ENCODE data around the gene NTN1. TPM values are rescaled to one million over a fixed set of nuclear protein-coding genes. Genes with fewer than 3 reads are reported as not detected.

The NTN1 gene
- total RNA-seq, 4 donors from 2014 or later = 3.6 to 20.6 (median 7.2) TPM

DNA sequence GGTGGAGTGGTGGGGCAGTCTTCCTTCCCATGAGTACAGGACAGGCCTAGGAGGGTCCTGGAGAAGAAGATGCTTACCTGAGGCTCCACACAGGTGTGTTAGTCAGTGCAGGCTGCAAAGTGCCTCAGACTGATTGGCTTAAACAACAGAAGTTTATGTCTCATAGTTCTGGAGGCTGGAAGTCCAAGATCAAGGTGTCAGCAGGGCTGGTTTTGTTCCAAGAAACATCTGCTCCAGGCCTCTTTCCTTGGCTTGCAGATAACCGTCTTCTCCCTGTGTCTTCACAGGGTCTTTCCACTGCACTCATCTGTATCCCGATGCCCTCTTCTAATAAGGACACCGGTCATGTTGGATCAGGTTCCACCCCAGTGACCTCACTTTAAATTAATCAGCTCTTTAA is 153.0 kb downstream of the NTN1 start:
- peaks cover 0 to 7% (median 0%) of the 10 kb centered on the region in 4 donors for H3K4me1 ChIP-seq
- H3K27me3 ChIP-seq = no peaks in the 10 kb centered on the region
- in situ Hi-C loops (cut with MboI; ENCODE audit: low pct_ligation_motif_present in 1 of 4, low pct_unique_long_range_greater_than_20kb in 1 of 4, low sequenced_read_pairs in 3 of 4) = no loop called here
- no peak overlapping the region for H3K4me3 ChIP-seq
- DNase-seq = no peak
- no peaks in the 10 kb centered on the region for H3K36me3 ChIP-seq
- no peak overlapping the region for H3K27ac ChIP-seq
- TF ChIP-seq POLR2A (IDR thresholded peaks at IDR 0.05) = no peak
- TF ChIP-seq EP300 (IDR thresholded peaks at IDR 0.05; ENCODE audit: low read depth) = no peak
- TF ChIP-seq POLR2AphosphoS5 (IDR thresholded peaks at IDR 0.05) = no peak
- TF ChIP-seq, protein P1, sequence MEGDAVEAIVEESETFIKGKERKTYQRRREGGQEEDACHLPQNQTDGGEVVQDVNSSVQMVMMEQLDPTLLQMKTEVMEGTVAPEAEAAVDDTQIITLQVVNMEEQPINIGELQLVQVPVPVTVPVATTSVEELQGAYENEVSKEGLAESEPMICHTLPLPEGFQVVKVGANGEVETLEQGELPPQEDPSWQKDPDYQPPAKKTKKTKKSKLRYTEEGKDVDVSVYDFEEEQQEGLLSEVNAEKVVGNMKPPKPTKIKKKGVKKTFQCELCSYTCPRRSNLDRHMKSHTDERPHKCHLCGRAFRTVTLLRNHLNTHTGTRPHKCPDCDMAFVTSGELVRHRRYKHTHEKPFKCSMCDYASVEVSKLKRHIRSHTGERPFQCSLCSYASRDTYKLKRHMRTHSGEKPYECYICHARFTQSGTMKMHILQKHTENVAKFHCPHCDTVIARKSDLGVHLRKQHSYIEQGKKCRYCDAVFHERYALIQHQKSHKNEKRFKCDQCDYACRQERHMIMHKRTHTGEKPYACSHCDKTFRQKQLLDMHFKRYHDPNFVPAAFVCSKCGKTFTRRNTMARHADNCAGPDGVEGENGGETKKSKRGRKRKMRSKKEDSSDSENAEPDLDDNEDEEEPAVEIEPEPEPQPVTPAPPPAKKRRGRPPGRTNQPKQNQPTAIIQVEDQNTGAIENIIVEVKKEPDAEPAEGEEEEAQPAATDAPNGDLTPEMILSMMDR (IDR thresholded peaks at IDR 0.05) = no peak
- WGBS, 2 donors (ENCODE audit: low coverage in 1 of 2) = 95% methylated on average over 3 of the region's 3 CpGs; no CpG with 5 or more reads in 1 of the 2 donors
- intact Hi-C loops (cut with DNase I; ENCODE audit: low total_unique reads) = no loop called here
- no peaks in the 10 kb centered on the region for H3K9me3 ChIP-seq

DNA sequence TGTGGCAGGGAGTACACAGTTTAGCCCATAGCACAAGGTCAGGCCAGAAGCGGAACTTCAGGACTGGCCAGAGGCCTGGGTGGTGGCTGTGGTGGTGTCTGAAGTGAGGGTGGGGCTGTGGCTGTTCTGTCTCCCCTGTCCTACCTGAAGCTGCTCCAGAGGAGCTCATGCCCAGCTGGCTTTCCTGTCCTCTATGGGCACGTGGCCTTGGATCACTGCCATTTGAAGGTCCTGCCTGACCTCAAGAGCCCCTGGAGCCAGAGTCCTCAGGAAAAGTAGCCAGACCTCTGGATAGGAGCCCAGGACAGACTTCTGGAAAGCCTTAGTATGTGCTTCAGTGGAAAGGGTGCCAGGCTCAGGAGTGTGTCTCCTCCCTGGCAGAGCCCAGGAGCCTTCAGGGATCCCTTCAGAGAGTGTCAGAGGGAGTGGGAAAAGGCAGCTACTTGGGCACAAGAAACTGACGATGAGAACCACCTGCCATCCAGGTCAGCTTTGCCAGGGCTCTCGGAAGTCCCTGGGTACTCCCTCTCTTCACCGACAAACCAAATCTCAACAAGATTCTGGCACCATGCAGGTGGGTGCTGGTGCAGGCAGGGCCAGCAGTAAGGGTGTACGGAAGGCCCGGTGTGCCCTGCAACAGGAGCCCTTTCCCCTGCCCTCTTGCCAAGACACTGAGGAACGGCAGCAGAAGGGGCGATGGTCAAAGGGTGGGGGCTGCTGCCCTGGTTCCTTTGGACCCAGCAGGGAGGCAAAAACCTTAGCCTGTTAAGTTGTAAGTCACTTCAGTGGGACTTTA is 153.7 kb downstream of the NTN1 start:
- Histone ChIP-seq H3K27me3 (no peaks in the 10 kb centered on the region), H3K36me3 (no peaks in the 10 kb centered on the region), H3K4me3 (no peak overlapping the region), H3K9me3 (no peaks in the 10 kb centered on the region), H3K27ac (no peak overlapping the region), H3K4me1 (peaks cover 0 to 7% (median 0%) of the 10 kb centered on the region in 4 donors)
- 86% methylated on average over 8 of the region's 9 CpGs; no CpG with 5 or more reads in 1 of the 2 donors for WGBS, 2 donors (ENCODE audit: low coverage in 1 of 2)
- intact Hi-C loops (cut with DNase I; ENCODE audit: low total_unique reads) (no loop called here), in situ Hi-C loops (cut with MboI; ENCODE audit: low pct_ligation_motif_present in 1 of 4, low pct_unique_long_range_greater_than_20kb in 1 of 4, low sequenced_read_pairs in 3 of 4) (no loop called here)
- TF ChIP-seq POLR2A (IDR thresholded peaks at IDR 0.05) (no peak), POLR2AphosphoS5 (IDR thresholded peaks at IDR 0.05) (no peak), EP300 (IDR thresholded peaks at IDR 0.05; ENCODE audit: low read depth) (no peak)
- TF ChIP-seq, protein P1 (IDR thresholded peaks at IDR 0.05) = no peak
- DNase-seq = no peak

DNA sequence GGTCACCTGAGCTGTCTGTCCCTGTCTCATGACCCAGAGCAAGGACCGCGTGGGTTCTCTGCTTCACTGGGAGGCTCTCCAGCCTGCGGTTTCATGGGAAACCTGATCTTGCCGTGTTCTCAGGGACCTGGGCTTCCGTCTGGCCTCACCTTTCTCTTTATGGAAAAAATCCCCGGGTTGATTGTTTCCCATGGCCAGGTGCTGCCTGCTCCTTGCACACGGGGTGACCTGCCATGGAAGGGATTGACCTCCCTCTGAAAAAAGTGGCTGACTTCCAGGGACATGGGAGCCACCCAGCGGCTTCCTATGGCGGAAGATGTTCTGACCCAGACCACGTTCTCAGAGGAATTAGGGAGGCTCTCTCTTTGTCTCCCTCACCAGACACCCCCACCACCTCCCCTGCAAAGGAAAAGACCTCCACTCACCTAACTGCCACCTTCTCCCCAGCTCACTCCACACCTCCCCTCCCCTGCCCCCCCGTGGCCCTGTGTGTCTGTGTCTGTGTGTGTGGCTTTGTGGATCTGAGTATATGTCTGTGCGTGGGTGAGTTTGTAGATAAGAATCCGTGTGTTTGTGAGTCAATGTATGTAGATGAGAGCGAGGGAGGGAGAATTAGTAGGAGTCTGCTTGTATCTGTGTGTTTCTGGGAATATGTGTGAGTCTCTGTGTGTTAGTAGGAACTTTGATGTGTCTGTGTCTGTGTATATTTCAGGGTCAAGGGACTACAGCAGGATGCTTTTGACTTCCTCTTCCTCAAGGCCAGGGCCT is 154.6 kb downstream of the NTN1 start:
- in situ Hi-C loops (cut with MboI; ENCODE audit: low pct_ligation_motif_present in 1 of 4, low pct_unique_long_range_greater_than_20kb in 1 of 4, low sequenced_read_pairs in 3 of 4) (no loop called here), intact Hi-C loops (cut with DNase I; ENCODE audit: low total_unique reads) (no loop called here)
- Histone ChIP-seq H3K27me3 (no peaks in the 10 kb centered on the region), H3K4me1 (peaks cover 0 to 7% (median 0%) of the 10 kb centered on the region in 4 donors), H3K27ac (no peak overlapping the region), H3K9me3 (no peaks in the 10 kb centered on the region), H3K4me3 (no peak overlapping the region), H3K36me3 (no peaks in the 10 kb centered on the region)
- no peak for DNase-seq
- 84% methylated on average over 14 of the region's 14 CpGs; no CpG with 5 or more reads in 1 of the 2 donors for WGBS, 2 donors (ENCODE audit: low coverage in 1 of 2)
- no peak for TF ChIP-seq POLR2A (IDR thresholded peaks at IDR 0.05)
- TF ChIP-seq, protein P1 (IDR thresholded peaks at IDR 0.05) = no peak
- TF ChIP-seq EP300 (IDR thresholded peaks at IDR 0.05; ENCODE audit: low read depth) = no peak
- no peak for TF ChIP-seq POLR2AphosphoS5 (IDR thresholded peaks at IDR 0.05)

DNA sequence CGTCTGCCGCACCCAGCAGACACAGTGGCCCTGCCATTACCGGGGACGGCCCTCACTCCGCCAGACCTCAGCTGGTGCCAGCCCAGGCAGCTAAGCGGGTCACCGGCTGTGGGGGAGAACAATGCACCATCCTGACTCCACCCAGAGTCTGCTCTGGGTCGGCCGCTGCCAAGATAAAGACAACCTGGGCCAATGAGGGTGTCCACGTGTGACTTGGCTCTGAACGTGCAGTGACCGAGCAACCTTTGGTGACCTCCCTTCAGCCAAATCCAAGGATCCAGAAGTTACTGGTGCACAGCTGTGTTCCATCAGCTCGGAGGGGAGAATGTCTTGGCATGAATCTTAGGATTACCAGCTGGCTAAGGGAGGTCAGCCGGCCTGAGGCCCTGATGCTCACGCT is 155.9 kb downstream of the NTN1 start:
- in situ Hi-C loops (cut with MboI; ENCODE audit: low pct_ligation_motif_present in 1 of 4, low pct_unique_long_range_greater_than_20kb in 1 of 4, low sequenced_read_pairs in 3 of 4) (no loop called here), intact Hi-C loops (cut with DNase I; ENCODE audit: low total_unique reads) (no loop called here)
- Histone ChIP-seq H3K4me3 (no peak overlapping the region), H3K27ac (no peak overlapping the region), H3K27me3 (no peaks in the 10 kb centered on the region), H3K9me3 (no peaks in the 10 kb centered on the region), H3K4me1 (peaks cover 0 to 4% (median 0%) of the 10 kb centered on the region in 4 donors), H3K36me3 (no peaks in the 10 kb centered on the region)
- DNase-seq = no peak
- 78 to 87% methylated on average over 6 to 11 of the region's 15 CpGs for WGBS, 2 donors (ENCODE audit: low coverage in 1 of 2)
- TF ChIP-seq POLR2AphosphoS5 (IDR thresholded peaks at IDR 0.05) (peak in 2 of 3 donors; percentile 67 to 69), POLR2A (IDR thresholded peaks at IDR 0.05) (no peak)
